SJCRH30 (cell line): ENCODE data around the gene PLEK2. TPM values are rescaled to one million over a fixed set of nuclear protein-coding genes. Genes with fewer than 3 reads are reported as not detected.

ENCODE experiments used
- total RNA-seq: library from RNA; depleted of rRNA; stranded (reverse); fragments of >200 nt; shearing (Covaris generic); gene quantifications from 2 replicates; pipeline ENCODE4 v1.2.3, GENCODE V29; 2014; rRNA removed

PLEK2 gene
- total RNA-seq, 1 experiment from 2014 or later, result not detected

Other genes starting within 250 kb of the PLEK2 start
- not detected in 2 replicates for gene GARIN2, start 222.7 kb downstream of the PLEK2 start, total RNA-seq
- 23.8 and 24.2 TPM in 2 replicates for gene PALS1, start 170.7 kb downstream of the PLEK2 start, total RNA-seq
- 65.2 and 77.8 TPM in 2 replicates for gene ATP6V1D, start 52.4 kb downstream of the PLEK2 start, total RNA-seq
- gene EIF2S1, start 51.8 kb downstream of the PLEK2 start, total RNA-seq, result 232 and 236 TPM in 2 replicates
- gene TMEM229B, start 76.6 kb upstream of the PLEK2 start, total RNA-seq, result not detected in 2 replicates
- gene PLEKHH1, start 121.1 kb upstream of the PLEK2 start, total RNA-seq, result 0.30 and 0.75 TPM in 2 replicates
- 17.4 and 18.4 TPM in 2 replicates for gene PIGH, start 188.1 kb upstream of the PLEK2 start, total RNA-seq
- gene ARG2, start 207.8 kb upstream of the PLEK2 start, total RNA-seq, result 8.6 and 9.7 TPM in 2 replicates